Measurements from ENCODE around the gene CDHR1.

GRCh38 chr10:84233940-84234339, 39.6 kb downstream of the CDHR1 start:
- TF ChIP-seq, protein P1, sequence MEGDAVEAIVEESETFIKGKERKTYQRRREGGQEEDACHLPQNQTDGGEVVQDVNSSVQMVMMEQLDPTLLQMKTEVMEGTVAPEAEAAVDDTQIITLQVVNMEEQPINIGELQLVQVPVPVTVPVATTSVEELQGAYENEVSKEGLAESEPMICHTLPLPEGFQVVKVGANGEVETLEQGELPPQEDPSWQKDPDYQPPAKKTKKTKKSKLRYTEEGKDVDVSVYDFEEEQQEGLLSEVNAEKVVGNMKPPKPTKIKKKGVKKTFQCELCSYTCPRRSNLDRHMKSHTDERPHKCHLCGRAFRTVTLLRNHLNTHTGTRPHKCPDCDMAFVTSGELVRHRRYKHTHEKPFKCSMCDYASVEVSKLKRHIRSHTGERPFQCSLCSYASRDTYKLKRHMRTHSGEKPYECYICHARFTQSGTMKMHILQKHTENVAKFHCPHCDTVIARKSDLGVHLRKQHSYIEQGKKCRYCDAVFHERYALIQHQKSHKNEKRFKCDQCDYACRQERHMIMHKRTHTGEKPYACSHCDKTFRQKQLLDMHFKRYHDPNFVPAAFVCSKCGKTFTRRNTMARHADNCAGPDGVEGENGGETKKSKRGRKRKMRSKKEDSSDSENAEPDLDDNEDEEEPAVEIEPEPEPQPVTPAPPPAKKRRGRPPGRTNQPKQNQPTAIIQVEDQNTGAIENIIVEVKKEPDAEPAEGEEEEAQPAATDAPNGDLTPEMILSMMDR (IDR thresholded peaks at IDR 0.05): no peak
- no peak for TF ChIP-seq POLR2A (IDR thresholded peaks at IDR 0.05)
